Measurements from ENCODE around the gene FBXO44. TPM values are rescaled to one million over a fixed set of nuclear protein-coding genes. Genes with fewer than 3 reads are reported as not detected.

Gene FBXO44
- total RNA-seq = 42.3 TPM

GRCh38 chr1:11654137-11654938, at the start of gene FBXO44, which contains the start of gene FBXO2:
Gene FBXO44, plus strand, starts transcription at chr1:11654877. Its CDS starts 959 bp downstream, at chr1:11655836.
Gene FBXO2, minus strand, starts transcription at chr1:11654429. Its CDS starts 89 bp downstream, at chr1:11654340.

GRCh38 chr1:11681071-11681771, 26.5 kb downstream of the FBXO44 start, which contains the start of gene MAD2L2:
Gene MAD2L2, minus strand, starts transcription at chr1:11681148. Its CDS starts 547 bp downstream, at chr1:11680601.

GRCh38 chr1:11691302-11691914, 36.7 kb downstream of the FBXO44 start, which contains the start of gene DRAXIN:
Gene DRAXIN, plus strand, starts transcription at chr1:11691710. Its CDS starts 14,549 bp downstream, at chr1:11706259.

Other genes starting within 250 kb of the FBXO44 start
- 74.5 TPM for gene DISP3, start 175.7 kb upstream of the FBXO44 start, total RNA-seq
- gene FBXO2, start 448 bp upstream of the FBXO44 start, total RNA-seq = 1.9 TPM
- gene FBXO6, start 9.3 kb downstream of the FBXO44 start, total RNA-seq = 4.7 TPM
- 65.7 TPM for gene MAD2L2, start 26.3 kb downstream of the FBXO44 start, total RNA-seq
- 103 TPM for gene DRAXIN, start 36.8 kb downstream of the FBXO44 start, total RNA-seq
- 3.8 TPM for gene AGTRAP, start 81.3 kb downstream of the FBXO44 start, total RNA-seq
- gene C1orf167, start 107.3 kb downstream of the FBXO44 start, total RNA-seq = not detected
- 45.1 TPM for gene MTHFR, start 151.1 kb downstream of the FBXO44 start, total RNA-seq
- 29.7 TPM for gene CLCN6, start 151.3 kb downstream of the FBXO44 start, total RNA-seq
- not detected for gene NPPA, start 192.9 kb downstream of the FBXO44 start, total RNA-seq
- gene NPPB, start 204.1 kb downstream of the FBXO44 start, total RNA-seq = not detected

Measured in parietal lobe (tissue), 1 donor.